BLaER1 (cell line): ENCODE data around the gene SNCA.

Experiments used
- H3K27ac ChIP-seq: shearing (Covaris generic); formaldehyde crosslinking; 2 replicates; pipeline ENCODE4 v1.8.1; 2022
- H3K27me3 ChIP-seq: shearing (Covaris generic); formaldehyde crosslinking; 2 replicates; pipeline ENCODE4 v1.8.1; 2022
- H3K36me3 ChIP-seq: shearing (Covaris generic); formaldehyde crosslinking; 2 replicates; pipeline ENCODE4 v1.8.1; 2022
- H3K4me1 ChIP-seq: shearing (Covaris generic); formaldehyde crosslinking; 2 replicates; pipeline ENCODE4 v1.8.1; 2022
- H3K4me2 ChIP-seq: shearing (Covaris generic); formaldehyde crosslinking; 2 replicates; pipeline ENCODE4 v1.8.1; 2022
- H3K4me3 ChIP-seq: shearing (Covaris generic); formaldehyde crosslinking; 2 replicates; pipeline ENCODE4 v1.8.1; 2022
- H3K9ac ChIP-seq: shearing (Covaris generic); formaldehyde crosslinking; 2 replicates; pipeline ENCODE4 v1.8.1; 2022
- H3K9me3 ChIP-seq: shearing (Covaris generic); formaldehyde crosslinking; 2 replicates; pipeline ENCODE4 v1.8.1; 2022
- H4K20me1 ChIP-seq: shearing (Covaris generic); formaldehyde crosslinking; 2 replicates; pipeline ENCODE4 v1.8.1; 2022
- Cebpa-rat ChIP-seq: shearing (Covaris generic); IDR thresholded peaks from 2 replicates; pipeline ENCODE4 v1.8.1; 2022

SNCA gene

GRCh38 chr4:89821612-89822011 lies 15.3 kb downstream of the SNCA start:
- Histone ChIP-seq H4K20me1 (no peaks in the 10 kb centered on the region), H3K9ac (no peak overlapping the region), H3K36me3 (peaks cover 42% of the 10 kb centered on the region), H3K9me3 (no peaks in the 10 kb centered on the region), H3K27me3 (no peaks in the 10 kb centered on the region), H3K27ac (no peak overlapping the region), H3K4me2 (no peak overlapping the region), H3K4me3 (no peak overlapping the region), H3K4me1 (no peaks in the 10 kb centered on the region)
- no peak for TF ChIP-seq Cebpa-rat

GRCh38 chr4:89820010-89820409 lies 17.0 kb downstream of the SNCA start:
- Histone ChIP-seq H3K4me2 (no peak overlapping the region), H3K9ac (no peak overlapping the region), H3K4me3 (no peak overlapping the region), H3K9me3 (no peaks in the 10 kb centered on the region), H3K4me1 (no peaks in the 10 kb centered on the region), H3K27me3 (no peaks in the 10 kb centered on the region), H3K27ac (no peak overlapping the region), H3K36me3 (peaks cover 37% of the 10 kb centered on the region), H4K20me1 (no peaks in the 10 kb centered on the region)
- no peak for TF ChIP-seq Cebpa-rat

GRCh38 chr4:89814362-89814761 lies 22.6 kb downstream of the SNCA start:
- no peak for TF ChIP-seq Cebpa-rat
- H3K9ac ChIP-seq, result no peak overlapping the region
- no peak overlapping the region for H3K4me3 ChIP-seq
- H3K27ac ChIP-seq, result no peak overlapping the region
- no peaks in the 10 kb centered on the region for H3K27me3 ChIP-seq
- no peaks in the 10 kb centered on the region for H3K9me3 ChIP-seq
- H3K4me1 ChIP-seq, result no peaks in the 10 kb centered on the region
- no peak overlapping the region for H3K4me2 ChIP-seq
- peaks cover 29% of the 10 kb centered on the region; the same call in 1 of the 2 replicates for H3K36me3 ChIP-seq
- no peaks in the 10 kb centered on the region for H4K20me1 ChIP-seq

- no peaks in the 10 kb centered on the region for H3K27me3 ChIP-seq
- no peak for TF ChIP-seq Cebpa-rat
- no peaks in the 10 kb centered on the region for H3K4me1 ChIP-seq
- no peaks in the 10 kb centered on the region for H4K20me1 ChIP-seq
- H3K36me3 ChIP-seq, result peaks cover 21% of the 10 kb centered on the region; the same call in 1 of the 2 replicates
- no peak overlapping the region for H3K4me2 ChIP-seq
- no peak overlapping the region for H3K27ac ChIP-seq
- H3K9me3 ChIP-seq, result no peaks in the 10 kb centered on the region
- no peak overlapping the region for H3K4me3 ChIP-seq
- H3K9ac ChIP-seq, result no peak overlapping the region
Measured at GRCh38 chr4:89813197-89813596, 23.8 kb downstream of the SNCA start.

GRCh38 chr4:89807441-89808140 lies 29.4 kb downstream of the SNCA start:
- no peak for TF ChIP-seq Cebpa-rat

GRCh38 chr4:89805297-89805696 lies 31.7 kb downstream of the SNCA start:
- H3K27me3 ChIP-seq, result no peaks in the 10 kb centered on the region
- H3K9ac ChIP-seq, result no peak overlapping the region
- no peaks in the 10 kb centered on the region for H3K36me3 ChIP-seq
- H3K4me3 ChIP-seq, result no peak overlapping the region
- H3K4me2 ChIP-seq, result no peak overlapping the region
- no peak overlapping the region for H3K27ac ChIP-seq
- H4K20me1 ChIP-seq, result no peaks in the 10 kb centered on the region
- H3K9me3 ChIP-seq, result no peaks in the 10 kb centered on the region
- TF ChIP-seq Cebpa-rat, result no peak
- H3K4me1 ChIP-seq, result no peaks in the 10 kb centered on the region

More at GRCh38 chr4:89807441-89808140, 29.4 kb downstream of the SNCA start:
- Histone ChIP-seq H3K9ac (no peak overlapping the region), H4K20me1 (no peaks in the 10 kb centered on the region), H3K27me3 (no peaks in the 10 kb centered on the region), H3K4me2 (no peak overlapping the region), H3K4me3 (no peak overlapping the region), H3K27ac (no peak overlapping the region), H3K4me1 (no peaks in the 10 kb centered on the region), H3K9me3 (no peaks in the 10 kb centered on the region), H3K36me3 (no peaks in the 10 kb centered on the region)

- Histone ChIP-seq H3K36me3 (no peaks in the 10 kb centered on the region), H3K27ac (no peak overlapping the region), H3K4me2 (no peak overlapping the region), H4K20me1 (no peaks in the 10 kb centered on the region), H3K4me1 (no peaks in the 10 kb centered on the region), H3K9ac (no peak overlapping the region), H3K9me3 (no peaks in the 10 kb centered on the region), H3K4me3 (no peak overlapping the region), H3K27me3 (no peaks in the 10 kb centered on the region)
- TF ChIP-seq Cebpa-rat, result no peak
Measured at GRCh38 chr4:89803915-89804314, 33.0 kb downstream of the SNCA start.

- no peaks in the 10 kb centered on the region for H3K27me3 ChIP-seq
- no peak overlapping the region for H3K4me3 ChIP-seq
- H3K4me1 ChIP-seq, result no peaks in the 10 kb centered on the region
- no peak overlapping the region for H3K9ac ChIP-seq
- no peaks in the 10 kb centered on the region for H4K20me1 ChIP-seq
- H3K4me2 ChIP-seq, result no peak overlapping the region
- H3K9me3 ChIP-seq, result no peaks in the 10 kb centered on the region
- H3K36me3 ChIP-seq, result no peaks in the 10 kb centered on the region
- no peak for TF ChIP-seq Cebpa-rat
- H3K27ac ChIP-seq, result no peak overlapping the region
Measured at GRCh38 chr4:89803036-89803435, 33.9 kb downstream of the SNCA start.

- H3K4me1 ChIP-seq, result no peaks in the 10 kb centered on the region
- H3K9me3 ChIP-seq, result no peaks in the 10 kb centered on the region
- no peaks in the 10 kb centered on the region for H3K36me3 ChIP-seq
- no peak overlapping the region for H3K4me3 ChIP-seq
- no peak for TF ChIP-seq Cebpa-rat
- H3K9ac ChIP-seq, result no peak overlapping the region
- H3K4me2 ChIP-seq, result no peak overlapping the region
- no peaks in the 10 kb centered on the region for H4K20me1 ChIP-seq
- no peaks in the 10 kb centered on the region for H3K27me3 ChIP-seq
- no peak overlapping the region for H3K27ac ChIP-seq
Measured at GRCh38 chr4:89800527-89801103, 36.3 kb downstream of the SNCA start.

GRCh38 chr4:89800012-89800516 lies 36.9 kb downstream of the SNCA start:
- no peak overlapping the region for H3K27ac ChIP-seq

More at GRCh38 chr4:89800012-89800516, 36.9 kb downstream of the SNCA start:
- H3K36me3 ChIP-seq, result no peaks in the 10 kb centered on the region
- H3K4me1 ChIP-seq, result no peaks in the 10 kb centered on the region
- H3K4me2 ChIP-seq, result no peak overlapping the region
- no peaks in the 10 kb centered on the region for H3K27me3 ChIP-seq
- H3K9me3 ChIP-seq, result no peaks in the 10 kb centered on the region
- no peak overlapping the region for H3K4me3 ChIP-seq
- no peak for TF ChIP-seq Cebpa-rat
- H4K20me1 ChIP-seq, result no peaks in the 10 kb centered on the region
- no peak overlapping the region for H3K9ac ChIP-seq
